Activated T-cell treated with anti-CD3 and anti-CD28 coated beads for 1 hour (primary cell): Measurements from ENCODE around the gene CLEC16A.

ENCODE experiments used
- DNase-seq: peaks from one replicate; pipeline ENCODE4 v3.0.0-alpha.2; 2020; ENCODE audit warnings: low read depth

The CLEC16A gene

DNA sequence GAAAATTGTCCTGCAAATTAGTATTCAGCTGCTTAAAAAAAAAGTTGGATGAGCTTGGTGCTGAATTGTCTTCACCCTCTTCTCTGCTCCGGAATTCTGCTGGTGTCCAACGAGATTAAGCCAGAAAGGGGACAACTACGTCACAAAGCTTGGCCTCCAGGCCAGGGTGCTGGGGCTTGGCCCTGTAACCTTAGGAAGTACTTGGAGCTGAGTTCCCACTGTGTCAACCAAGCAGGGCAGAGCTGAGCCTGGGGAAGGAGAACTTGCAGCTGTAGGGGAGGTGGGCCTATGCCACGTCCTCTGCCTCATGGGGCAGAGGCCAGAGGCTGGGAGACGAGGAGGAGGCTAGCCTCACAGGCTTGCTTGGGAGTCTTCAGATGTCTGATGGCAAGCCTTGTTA lies 71.2 kb downstream of the CLEC16A start:
- no peak for DNase-seq

DNA sequence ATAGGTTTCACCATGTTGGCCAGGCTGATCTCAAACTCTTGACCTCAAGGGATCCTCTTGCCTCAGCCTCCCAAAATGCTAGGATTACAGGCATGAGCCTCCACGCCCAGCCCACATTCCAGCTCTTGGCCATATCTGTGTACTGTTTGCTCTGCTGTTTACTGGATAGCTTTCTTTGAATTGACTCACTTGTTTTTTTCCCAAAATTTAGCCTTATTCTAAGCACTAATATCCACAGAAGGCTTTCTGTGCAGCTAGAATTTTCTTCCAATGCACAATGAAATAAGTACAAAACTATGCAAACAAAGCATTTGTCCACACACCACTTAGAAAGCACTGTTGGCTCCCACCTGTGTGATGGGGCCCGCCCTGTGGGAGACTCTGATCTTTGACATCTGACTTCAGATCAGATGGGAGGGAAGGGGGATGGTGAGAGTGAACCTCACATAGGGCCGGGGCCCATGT lies 72.2 kb downstream of the CLEC16A start:
- no peak for DNase-seq

DNA sequence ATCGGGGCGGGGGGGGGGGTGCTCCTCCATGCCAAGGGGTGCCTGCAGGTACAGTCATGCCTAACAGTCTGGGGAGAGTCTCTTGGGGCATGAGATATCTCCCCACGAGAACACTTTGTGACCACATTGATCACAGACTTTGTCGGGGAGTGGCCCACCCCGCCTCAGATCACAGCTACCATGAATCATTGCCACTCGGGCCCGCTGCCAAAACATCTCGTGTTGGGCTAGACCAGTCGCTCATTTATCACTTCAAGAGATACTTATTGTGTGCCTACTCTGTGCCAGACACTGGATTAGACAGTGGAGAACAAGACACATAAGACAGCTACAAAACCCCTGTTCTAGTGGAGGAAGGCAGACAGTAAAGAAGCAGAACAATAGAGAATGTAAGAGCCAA lies 72.6 kb downstream of the CLEC16A start:
- DNase-seq: peak; percentile 18

DNA sequence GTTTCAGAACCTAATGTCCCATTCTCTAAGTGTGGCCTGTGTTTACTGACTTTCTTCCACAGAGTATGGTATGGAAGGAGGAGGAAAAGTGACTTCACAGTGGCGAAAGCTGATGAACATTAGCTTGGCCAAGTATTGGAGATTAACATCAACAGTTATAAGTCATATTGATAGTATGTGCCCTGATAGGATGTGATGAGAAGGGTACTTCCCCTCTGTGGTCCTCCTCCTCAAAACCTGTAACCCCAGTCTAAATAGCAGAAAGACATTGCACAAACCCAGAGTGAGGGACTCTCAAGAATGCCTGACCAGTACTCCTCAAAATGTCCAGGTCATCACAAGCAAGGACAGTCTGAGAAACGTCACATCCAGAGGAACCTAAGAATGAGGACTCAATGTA lies 73.1 kb downstream of the CLEC16A start:
- no peak for DNase-seq

DNA sequence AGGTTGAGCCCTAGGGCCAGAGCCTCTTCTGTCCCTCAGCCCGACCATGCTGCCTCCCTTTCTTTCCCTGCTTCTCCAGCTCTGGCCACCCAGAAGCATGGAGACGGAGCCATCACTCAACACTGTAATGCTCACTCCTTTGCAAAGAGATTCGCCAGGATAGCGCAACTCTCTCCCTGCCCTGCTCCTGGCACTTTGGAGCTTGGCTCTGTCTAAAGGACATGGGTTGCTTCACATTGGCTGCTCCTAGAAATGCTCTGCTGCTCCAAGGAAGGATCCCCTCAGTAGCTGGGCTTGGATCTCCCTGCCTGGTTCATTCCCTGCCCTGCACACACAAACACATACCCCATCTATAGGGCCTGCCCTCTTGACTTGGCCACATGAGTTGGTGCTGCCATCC lies 76.0 kb downstream of the CLEC16A start:
- DNase-seq: no peak

DNA sequence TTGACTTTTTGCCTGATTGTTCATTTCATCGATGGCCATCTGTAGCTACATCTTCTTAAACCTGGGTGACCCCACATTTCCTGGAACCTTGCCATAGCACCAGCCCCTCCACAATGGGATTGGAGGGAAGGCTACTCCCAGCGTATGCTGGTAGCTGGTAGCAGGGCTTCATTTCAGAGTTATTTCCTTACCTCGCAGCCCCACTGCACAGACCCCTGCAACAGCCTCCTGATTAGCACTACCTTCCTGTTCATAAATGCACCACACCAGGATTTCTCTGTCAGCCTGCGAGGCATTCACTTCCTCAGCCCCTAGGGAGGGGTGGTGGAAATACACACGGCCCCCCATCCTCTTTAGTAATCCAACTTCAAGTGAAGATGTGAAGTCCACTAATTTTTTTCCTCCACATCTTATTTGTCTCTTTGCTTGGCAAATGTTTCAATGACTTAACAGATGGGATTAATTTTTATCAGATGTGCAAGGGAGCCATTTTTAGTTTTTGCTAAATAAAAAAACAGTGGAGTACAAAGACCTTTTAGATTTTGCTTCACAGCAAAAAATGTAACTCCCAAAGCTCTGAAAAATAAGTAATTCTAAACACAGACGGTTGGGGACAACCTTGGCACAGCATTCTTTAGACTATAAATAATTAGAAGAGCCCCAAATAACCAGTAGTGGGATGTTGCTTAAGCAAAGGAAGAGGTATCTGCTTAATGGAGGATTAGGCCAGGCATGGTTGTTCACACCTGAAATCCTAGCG lies 76.6 kb downstream of the CLEC16A start:
- no peak for DNase-seq

DNA sequence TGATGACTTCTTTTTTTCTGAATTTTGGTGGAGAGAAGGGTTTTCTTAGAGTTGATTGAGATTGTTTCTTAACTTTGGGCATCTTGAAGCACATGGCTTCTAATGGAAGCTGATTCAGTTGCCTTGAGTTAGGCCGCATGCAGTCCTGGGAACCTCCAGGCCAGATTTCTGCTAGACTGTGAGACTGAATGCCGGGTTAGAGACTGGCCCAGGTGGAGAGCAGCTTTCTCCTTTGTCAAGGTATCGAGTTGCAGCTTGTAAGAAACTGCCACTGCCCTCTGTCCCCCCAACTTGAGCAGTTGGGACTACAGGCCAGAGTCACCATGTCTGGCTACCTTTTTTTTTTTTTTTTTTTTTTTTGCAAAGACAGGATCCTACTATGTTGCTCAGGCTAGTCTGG lies 77.6 kb downstream of the CLEC16A start:
- DNase-seq: no peak

DNA sequence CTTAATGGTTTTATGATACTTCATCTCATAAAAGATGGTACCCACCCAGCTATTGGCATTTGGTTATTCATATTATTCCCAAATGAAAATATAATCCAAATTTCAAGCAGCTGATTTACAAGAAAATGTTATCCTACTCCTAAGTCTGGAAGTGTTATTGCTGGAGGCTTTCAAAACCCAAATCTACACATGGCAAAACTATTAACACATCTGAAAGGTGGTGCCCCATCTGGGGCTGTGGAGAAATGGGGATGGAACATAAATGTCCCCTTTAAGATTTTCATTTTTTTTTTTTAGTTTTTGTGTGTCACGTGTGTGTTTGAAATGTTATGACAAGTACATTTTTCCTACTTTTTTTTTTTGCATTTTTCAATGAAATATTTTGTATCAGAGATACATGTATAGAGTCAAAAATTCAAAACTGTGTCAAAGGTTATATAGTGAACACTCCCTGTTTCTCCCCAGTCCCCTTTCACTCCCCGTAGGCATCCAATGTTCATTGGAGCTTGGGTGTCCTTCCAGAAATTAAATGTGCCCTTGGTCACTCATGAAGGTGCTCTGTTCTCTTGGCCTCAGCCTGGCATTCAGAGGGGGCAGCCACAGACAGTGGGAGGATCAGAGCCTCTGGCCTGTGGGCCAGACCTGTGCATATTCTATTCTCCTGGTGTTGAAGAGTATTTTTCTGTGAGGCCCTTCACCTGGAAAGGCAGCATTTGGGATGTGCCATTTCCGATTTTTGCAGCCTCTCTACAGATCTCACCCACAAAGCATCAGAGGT lies 79.1 kb downstream of the CLEC16A start:
- DNase-seq: no peak

DNA sequence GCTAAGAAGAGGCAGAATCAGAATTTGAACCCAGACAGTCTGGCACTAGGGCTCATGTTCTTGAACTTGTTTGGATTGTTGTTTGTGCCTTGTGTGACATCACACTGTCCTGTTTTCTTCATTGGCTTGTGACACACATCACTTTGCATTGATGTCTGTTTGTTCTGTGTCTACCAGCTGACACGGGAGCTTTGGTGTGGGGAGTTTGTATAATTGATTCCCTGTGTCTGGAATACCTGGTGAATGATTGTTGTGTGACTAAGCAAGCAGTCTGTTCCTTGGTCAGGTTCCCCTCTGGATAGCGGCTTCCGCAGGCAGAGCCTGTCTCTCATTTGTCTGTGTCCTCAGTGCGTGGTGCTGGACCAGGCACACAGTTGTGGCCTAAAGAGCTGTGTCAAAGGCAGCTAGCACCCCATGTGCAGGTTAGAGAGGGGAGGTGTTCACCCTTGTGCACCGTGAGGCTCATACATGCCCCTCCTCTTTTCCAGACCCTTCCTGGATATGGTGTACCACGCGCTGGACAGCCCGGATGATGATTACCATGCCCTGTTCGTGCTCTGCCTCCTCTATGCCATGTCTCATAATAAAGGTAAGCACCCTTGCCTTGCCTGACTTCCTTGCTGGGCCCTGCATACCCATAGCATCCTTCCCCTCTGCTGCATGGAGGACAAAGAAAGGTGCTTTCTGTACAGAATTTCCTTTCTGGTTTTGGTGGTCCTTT lies 80.1 kb downstream of the CLEC16A start:
- no peak for DNase-seq

DNA sequence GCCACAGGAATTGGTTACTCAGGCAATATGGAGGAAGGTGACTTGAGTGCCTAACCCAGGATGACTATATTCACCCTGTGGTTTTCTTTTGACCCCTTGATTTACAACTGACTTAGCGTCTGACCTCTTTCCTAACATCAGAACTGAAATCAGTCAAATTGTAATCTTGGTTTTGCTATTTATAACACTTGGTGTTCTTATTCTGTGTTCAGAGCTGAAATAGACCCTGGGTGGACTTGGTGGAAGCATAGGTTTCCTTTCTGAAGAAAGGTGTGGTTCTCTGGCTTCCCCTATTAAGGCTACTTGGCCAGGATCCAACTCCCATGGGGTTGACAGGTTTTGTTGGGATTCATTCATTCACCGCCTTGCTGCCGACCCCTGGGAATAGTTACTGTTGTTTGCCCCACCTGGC lies 80.8 kb downstream of the CLEC16A start:
- no peak for DNase-seq

DNA sequence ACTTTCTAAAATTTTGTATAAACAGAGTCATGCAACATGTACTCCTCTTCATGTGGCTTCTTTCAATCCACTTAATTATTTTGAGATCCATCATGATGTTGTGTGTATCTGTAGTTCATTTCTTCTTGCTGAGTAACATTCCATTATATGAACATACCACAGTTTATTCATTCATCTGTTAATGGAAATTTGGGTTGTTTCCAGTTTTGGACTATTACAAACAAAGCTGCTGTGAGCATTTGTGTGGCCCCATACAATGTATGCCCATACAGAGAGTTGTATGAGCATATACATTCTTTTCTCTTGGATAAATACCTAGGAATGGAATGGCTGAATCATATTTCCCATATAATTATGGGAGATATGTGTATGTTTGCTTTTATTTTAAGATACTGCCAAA lies 85.6 kb downstream of the CLEC16A start:
- DNase-seq: no peak

DNA sequence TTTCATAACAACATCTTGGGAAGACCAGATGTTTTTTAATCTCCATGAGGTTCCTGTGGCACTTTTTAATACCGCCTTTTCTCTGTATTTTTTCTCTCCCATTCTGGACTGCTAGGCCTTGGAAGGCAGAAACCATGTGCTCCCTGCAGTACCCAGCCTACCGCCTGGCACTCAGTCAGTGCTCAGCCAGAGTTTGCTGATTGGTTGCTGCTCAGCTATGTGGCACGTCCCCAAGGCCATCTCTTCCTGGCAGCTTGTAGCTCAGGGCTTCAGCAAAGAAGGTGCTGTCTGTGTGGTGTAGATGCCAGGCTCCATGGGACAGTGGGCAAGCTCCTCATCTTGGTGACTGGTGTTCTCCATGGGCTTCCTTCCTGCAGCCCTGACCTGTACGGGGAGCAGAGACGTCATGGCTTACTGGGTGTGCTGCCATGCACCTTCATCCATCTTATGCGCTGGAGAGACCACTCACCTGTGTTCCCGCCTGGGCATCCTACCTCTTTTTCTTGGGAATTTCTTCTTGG lies 86.7 kb downstream of the CLEC16A start:
- no peak for DNase-seq

DNA sequence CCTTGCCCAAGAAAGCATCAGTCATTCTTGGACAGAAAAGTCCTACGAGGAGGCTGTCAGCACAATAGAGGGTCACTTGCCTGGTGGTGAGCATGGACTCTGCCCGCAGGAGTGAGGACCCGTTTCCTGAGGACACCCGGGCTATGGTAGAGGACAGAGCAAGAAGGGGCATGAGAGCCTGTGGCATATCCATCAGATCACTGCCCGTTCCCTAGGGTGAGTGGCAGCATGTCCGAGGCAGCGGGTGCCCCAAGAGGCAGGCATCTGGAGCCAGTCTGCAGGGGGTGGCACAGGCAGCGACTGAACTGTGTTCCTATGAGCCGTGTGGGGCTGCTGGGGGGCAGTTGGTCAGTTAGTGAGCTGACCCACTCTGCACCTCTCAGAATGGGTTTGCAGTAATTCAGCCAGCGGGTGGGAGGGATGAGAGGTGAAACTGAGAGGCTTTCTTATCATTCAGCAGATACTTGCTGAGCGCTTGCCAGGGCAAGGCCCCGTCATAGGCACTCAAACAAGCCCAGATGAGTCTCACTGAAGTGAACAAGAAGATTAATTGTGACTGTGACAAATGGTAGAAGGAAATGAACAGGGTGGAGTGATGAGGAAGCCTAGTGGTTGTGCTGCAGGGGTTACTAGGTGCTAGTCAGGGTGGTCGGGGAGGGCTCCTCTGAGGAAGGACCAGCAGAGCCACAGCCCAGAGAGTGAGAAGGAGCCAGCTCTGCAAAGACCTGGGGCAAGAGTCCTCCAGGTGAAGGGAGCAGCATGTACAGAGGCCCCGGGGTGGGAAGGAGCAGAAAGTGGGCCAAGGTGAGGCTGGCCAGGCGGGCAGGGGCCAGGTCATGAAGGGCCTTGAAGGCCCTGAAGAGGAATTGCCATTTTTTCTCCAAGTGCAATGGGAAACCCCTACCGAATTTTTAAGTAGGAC lies 87.9 kb downstream of the CLEC16A start:
- DNase-seq: no peak

DNA sequence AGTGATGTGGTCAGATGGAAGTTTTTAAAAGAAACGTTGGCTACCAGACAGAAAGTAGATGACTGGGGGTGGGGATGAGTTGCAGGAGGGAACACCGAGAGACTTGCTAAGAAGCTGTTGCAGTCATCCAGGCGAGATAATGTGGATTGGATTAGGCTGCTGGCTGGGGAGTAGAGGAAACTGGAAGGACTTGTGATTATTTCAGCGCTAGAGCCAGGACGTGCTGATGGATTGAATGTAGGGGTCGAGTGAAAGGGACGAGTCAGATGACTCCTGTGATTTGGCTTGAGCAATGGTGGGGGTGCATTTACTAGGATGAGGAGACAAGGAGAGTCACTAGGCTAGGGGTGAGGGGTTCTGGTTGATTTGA lies 88.5 kb downstream of the CLEC16A start:
- no peak for DNase-seq

DNA sequence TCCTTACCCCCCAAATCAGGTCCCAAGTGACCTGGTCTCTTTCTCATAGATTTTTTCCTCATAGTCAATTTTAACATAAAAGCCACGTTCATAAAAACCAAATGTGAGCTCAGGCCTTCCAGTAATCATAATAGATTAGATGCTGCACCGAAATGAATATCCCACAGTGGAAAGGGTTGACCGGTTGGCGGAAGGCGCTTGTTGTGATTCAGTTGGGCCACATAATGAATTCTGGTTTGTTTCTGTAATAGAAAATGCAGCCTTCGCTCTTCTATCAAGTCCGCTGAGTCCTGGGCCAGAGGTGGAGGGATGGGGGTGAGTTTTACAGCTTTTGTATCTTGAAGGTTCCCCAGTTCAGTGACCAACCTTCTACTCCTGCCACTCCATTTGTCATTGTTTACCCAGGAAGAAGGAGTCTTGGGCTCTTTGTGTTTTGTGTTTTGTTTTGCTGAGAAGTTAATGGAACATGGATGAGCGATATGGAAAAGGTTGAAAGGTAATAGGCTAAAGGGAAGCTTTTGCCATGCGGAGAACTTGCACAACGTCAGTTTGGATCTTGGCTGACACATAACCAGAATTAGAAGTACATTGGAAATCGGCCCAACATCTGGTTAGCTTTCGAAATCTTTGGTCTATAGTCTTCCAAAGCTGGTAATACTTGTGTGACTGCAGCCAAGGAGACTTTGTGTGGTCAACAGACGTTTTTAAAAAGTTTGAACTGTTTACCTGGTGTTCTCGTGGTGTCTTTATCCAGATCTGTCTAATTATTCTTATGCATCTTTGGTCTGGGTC lies 89.5 kb downstream of the CLEC16A start:
- DNase-seq: no peak

DNA sequence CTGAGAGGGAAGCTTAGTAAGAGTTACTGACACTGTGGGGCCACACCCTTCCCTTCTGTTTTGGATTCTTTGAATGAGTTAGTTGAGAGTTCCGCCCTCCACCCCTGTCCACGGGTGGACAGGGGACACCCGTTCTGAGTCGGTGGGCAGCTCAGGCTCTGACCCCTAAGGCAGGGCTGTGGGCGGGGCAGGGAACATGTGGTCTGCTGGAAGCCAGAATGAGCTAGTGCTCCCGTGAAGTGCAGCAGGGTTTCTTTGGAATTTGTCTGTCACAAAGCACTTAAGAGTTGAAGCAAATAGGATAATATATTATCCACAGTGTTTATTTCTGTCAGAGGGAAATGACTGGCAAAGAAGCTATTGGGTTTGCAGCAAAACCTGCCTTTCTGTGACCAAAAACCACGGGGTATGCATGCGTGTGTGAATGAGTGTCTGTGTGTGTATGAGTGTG lies 90.1 kb downstream of the CLEC16A start:
- DNase-seq: no peak

DNA sequence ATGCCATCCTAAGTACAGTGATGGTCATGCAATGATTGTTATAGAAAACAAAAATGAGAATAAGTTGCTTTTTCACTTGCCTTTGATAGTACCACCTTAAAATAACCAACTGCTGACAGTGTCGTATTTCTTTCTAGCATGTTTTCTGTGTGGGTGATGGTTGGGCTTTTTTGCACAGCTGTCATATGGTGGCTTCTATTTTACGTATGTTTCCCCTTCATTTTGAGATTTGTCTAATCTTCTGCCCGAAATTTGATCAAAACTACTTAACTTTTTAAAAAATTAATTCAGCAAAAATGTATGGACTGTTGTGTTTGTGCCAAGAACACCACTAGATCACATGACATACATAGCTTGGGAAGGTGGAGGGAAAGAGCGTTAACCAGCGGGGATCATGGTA lies 90.7 kb downstream of the CLEC16A start:
- DNase-seq: no peak

DNA sequence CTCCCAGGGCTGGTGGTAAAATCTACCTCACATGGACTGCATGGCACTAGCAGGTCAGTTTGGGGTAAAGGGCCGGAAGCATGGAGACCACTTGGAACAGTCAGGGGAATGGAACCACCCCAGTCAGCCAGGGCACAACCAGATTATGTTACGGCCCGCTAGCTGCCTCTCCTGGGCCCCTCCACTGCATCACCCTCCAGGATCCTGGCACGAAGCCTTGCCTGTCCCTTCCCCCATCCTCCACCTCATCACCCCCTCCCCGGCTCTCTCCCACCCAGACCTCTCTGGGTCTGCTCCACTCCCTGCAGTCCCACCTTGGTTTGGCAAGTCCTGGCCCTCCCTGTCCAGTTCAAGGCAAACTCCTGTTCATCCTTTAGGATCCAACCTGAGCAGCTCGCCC lies 91.7 kb downstream of the CLEC16A start:
- DNase-seq: no peak

DNA sequence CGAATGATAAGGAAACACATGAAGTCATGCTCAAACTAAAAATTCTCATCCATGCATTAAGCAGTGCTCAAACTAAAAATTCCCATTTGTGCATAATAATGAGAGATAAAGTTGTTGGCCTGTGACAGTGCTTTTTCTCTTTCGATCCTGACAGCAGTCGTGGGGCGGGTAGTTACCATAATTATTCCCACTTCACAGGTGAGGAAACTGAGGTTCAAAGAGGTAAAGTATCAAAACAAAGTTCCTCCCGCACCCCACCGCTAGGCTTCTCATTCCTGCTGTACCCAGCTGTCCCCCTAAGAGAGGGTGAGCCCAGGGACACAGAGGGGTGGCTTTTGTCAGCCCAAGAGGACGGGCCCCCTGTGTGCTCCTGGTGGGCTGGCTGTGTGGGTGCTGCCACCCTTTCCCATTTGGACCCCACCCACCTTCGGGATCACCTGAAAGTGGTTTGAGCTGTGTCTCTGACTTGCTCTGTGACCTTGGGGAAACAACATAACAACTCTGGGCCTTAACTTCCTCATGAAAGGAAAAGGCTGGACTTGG lies 92.6 kb downstream of the CLEC16A start:
- DNase-seq: no peak

DNA sequence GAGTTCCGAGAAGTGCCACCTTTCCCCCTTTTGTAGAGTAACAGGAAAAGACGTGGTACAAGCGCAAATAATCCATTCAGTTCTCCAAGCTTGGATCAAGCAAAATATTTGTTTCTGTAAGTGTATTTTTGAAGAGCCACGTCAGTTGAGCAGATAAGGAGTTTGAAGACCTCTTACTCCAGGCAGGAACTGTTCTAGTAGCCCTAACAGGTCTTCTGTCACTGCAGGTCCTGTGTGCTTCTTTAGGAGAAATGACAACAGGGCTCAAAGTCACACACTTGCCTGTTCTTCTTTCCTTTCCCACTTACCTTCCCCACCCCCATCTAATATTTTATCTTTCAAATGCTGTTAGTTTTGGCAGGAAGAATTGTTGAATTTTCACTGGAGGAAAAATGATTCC lies 93.9 kb downstream of the CLEC16A start:
- DNase-seq: no peak
